Activated naive CD4-positive, alpha-beta T cell treated with anti-CD3 and anti-CD28 coated beads, Interleukin-2, amount 10 ng/mL, durations not matched to agents 7 days and 5 days (primary cell): ENCODE measurements around the gene TMEM209.
"Not testable (repeated sequence)": the region's sequence is repeated elsewhere in the genome, so short reads cannot be mapped to it uniquely, and the experiment has no call there.

ENCODE experiments used
- CTCF ChIA-PET: fragments of 350-600 bp; sonication (Branson Sonifier 250); formaldehyde crosslinking; loops from one replicate; lab custom pipeline; 2021; ENCODE audit warnings: antibody characterized with exemption; lab: Charles Lee
- DNase-seq: peaks from one replicate; pipeline ENCODE4 v3.0.0-alpha.2; 2020
- H3K27ac Mint-ChIP-seq: one replicate; pipeline ENCODE4 v1.8.0; 2021; ENCODE audit warnings: mild to moderate bottlenecking, moderate library complexity, mixed read lengths
- H3K27me3 Mint-ChIP-seq: one replicate; pipeline ENCODE4 v1.8.0; 2021; ENCODE audit warnings: mild to moderate bottlenecking, mixed read lengths
- H3K36me3 Mint-ChIP-seq: one replicate; pipeline ENCODE4 v1.8.0; 2021; ENCODE audit warnings: mixed read lengths
- H3K4me1 Mint-ChIP-seq: one replicate; pipeline ENCODE4 v1.8.0; 2021; ENCODE audit warnings: mixed read lengths
- H3K4me3 Mint-ChIP-seq: one replicate; pipeline ENCODE4 v1.8.0; 2021; ENCODE audit warnings: mild to moderate bottlenecking, moderate library complexity, mixed read lengths
- H3K9me3 Mint-ChIP-seq: one replicate; pipeline ENCODE4 v1.8.0; 2021; ENCODE audit warnings: mixed read lengths

Gene TMEM209

DNA sequence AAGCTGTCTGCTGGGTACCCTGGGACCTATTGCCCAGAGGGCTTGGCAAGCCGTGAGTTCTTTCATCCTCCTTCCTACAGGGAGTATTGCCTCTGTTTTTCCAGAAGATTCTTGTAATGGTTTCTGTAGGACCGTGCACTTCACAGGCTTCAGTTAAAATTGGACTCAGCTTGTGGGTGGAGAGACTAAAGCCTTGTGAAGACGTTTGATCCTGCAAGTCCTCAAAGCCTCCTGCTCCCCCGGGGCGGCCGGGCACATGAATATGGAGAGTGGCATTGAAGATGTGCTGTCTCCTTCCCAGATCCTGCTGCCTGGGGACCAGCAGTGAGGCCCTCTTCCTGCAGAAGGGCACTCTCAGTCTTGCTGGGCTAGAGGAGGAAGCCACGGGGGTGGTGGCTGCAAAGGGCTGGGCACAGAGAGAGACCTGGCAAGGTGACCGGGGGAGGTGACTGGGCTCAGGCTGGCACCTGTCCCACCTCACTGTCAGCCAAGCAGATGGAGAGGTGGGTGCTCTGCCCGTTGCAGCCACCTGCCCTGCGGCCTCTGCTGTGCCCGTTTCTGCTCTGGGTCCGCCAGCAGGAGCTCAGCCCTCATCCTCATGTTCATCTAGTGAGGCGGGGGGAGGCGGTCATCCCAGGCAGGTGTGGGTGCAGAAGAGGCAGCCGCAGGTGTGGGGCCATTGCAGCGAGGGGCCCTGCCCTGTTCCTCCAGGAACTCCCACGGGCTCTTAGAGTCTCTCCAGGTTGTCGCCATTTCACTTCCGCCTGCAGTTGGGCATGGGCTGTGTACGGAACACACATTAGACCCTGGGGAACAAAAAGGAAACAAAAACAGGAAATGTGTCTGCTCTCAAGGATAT lies 55.7 kb downstream of the TMEM209 start:
- CTCF ChIA-PET = interaction anchor here (0.7 kb wide), 1 partner anchor 608 kb away, joined by 3 read pairs; no protein-coding TSS in a partner anchor

DNA sequence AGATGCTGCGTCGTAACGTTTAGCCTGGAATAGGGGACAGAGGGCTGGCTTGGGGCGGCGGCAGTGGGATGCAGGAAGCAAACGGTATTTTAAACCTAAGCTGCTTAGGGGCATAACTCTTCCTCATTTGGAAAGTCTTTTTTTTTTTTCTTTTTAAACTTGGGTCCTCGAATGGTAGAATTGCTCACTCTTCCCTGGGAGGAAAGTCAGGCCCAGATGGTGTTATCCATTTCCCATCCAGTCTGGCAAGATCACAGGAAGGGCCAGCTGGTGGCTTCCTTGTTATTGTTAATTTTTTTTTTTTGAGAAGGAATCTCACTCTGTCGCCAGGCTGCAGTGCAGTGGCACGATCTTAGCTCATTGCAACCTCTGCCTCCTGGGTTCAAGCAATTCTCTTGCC lies 56.6 kb downstream of the TMEM209 start:
- no peak for DNase-seq
- H3K36me3 Mint-ChIP-seq = no peaks in the 10 kb centered on the region
- no peak overlapping the region for H3K4me3 Mint-ChIP-seq
- CTCF ChIA-PET = interaction anchor here (0.7 kb wide), 1 partner anchor 609 kb away, joined by 3 read pairs; no protein-coding TSS in a partner anchor
- H3K27me3 Mint-ChIP-seq = peaks cover 45% of the 10 kb centered on the region
- H3K27ac Mint-ChIP-seq = no peak overlapping the region
- H3K9me3 Mint-ChIP-seq = peaks cover 3% of the 10 kb centered on the region
- no peaks in the 10 kb centered on the region for H3K4me1 Mint-ChIP-seq

More for the DNA sequence above, 55.7 kb downstream of the TMEM209 start:
- Mint-ChIP-seq H3K4me3 (no peak overlapping the region), H3K4me1 (no peaks in the 10 kb centered on the region), H3K9me3 (peaks cover 3% of the 10 kb centered on the region), H3K27me3 (peaks cover 37% of the 10 kb centered on the region), H3K27ac (peak overlapping the region; percentile 7), H3K36me3 (no peaks in the 10 kb centered on the region)
- DNase-seq = no peak

DNA sequence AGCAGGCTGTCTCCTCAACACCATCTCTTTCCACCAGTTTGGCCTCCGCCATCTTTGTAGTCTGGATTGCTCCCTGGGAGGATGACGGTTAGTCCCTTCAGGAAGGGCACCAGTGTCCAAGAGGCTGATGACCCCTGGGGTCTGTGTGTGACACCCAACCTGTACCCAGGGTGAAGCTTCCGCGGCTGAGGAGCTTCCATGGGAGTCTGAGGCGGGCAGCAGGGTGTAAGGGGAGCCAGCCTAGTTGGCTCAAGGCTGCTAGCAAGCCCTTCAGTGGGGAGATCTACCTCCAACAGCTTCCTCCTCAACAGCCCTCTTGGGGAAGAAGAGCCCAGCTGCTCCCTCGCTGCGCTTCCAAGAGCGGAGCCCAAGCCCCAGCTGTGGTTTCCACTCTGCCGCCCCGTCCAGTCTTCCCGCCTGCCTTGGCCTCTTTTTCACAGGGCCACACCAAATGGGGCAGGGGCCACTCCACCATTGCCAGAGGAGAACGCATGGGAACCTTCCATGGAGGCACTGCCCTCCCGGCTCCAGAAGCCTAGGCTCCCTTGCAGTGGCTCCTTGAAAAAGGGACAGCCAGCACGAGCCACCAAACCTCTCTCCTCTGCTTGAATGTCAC lies 57.4 kb downstream of the TMEM209 start:
- no peak overlapping the region for H3K4me3 Mint-ChIP-seq
- peaks cover 51% of the 10 kb centered on the region for H3K27me3 Mint-ChIP-seq
- no peak for DNase-seq
- no peak overlapping the region for H3K27ac Mint-ChIP-seq
- no peaks in the 10 kb centered on the region for H3K36me3 Mint-ChIP-seq
- CTCF ChIA-PET = no interaction called here
- peaks cover 3% of the 10 kb centered on the region for H3K9me3 Mint-ChIP-seq
- no peaks in the 10 kb centered on the region for H3K4me1 Mint-ChIP-seq

DNA sequence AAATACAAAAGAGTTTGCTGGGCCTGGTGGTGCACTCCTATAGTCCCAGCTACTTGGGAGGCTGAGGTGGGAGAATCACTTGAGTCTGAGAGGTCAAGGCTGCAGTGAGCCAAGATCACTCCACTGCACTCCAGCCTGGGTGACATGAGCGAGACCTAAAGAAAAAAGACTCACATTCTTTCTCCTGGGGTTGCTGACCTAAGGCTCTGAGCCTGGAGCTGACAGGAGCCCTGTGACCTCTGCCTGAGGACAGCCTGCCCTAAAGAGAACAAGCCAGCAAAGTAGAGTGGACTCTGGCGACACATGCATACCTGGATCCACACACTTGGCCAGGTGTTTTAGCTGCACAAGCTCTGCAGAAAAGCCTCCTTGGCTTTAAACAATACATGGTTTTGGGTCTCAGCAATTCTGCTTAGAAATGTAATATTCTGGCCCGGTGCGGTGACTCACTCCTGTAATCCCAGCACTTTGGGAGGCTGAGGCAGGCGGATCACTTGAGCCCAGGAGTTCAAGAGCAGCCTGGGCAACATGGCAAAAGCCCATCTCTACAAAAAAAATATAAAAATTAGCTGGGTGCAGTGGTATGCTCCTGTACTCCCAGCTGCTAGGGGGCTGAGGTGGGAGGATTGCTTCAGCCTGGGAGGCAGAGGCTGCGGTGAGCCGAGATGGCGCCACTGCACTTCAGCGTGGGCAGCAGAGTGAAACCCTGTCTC lies 58.4 kb downstream of the TMEM209 start:
- peaks cover 3% of the 10 kb centered on the region for H3K9me3 Mint-ChIP-seq
- CTCF ChIA-PET = no interaction called here
- no peaks in the 10 kb centered on the region for H3K4me1 Mint-ChIP-seq
- no peak overlapping the region for H3K27ac Mint-ChIP-seq
- H3K4me3 Mint-ChIP-seq = no peak overlapping the region
- DNase-seq = no peak
- H3K36me3 Mint-ChIP-seq = no peaks in the 10 kb centered on the region
- H3K27me3 Mint-ChIP-seq = peaks cover 61% of the 10 kb centered on the region

DNA sequence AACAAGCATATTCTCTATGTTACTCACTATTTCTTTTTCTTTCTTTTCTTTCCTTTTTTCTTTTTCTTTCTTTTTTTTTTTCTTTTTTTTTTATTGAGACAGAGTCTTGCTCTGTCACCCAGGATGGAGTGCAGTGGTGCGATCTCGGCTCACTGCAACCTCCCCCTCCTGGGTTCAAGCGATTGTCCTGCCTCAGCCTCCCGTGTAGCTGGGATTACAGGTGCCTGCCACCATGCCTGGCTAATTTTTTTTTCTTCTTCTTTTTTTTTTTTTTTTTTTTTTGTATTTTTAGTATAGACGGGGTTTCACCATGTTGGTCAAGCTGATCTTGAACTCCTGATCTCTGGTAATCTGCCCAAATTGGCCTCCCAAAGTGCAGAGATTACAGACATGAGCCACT lies 59.1 kb downstream of the TMEM209 start:
- H3K9me3 Mint-ChIP-seq, H3K36me3 Mint-ChIP-seq, DNase-seq, CTCF ChIA-PET, H3K4me3 Mint-ChIP-seq, H3K4me1 Mint-ChIP-seq, H3K27ac Mint-ChIP-seq: not testable (repeated sequence)
- peaks cover 67% of the 10 kb centered on the region for H3K27me3 Mint-ChIP-seq

DNA sequence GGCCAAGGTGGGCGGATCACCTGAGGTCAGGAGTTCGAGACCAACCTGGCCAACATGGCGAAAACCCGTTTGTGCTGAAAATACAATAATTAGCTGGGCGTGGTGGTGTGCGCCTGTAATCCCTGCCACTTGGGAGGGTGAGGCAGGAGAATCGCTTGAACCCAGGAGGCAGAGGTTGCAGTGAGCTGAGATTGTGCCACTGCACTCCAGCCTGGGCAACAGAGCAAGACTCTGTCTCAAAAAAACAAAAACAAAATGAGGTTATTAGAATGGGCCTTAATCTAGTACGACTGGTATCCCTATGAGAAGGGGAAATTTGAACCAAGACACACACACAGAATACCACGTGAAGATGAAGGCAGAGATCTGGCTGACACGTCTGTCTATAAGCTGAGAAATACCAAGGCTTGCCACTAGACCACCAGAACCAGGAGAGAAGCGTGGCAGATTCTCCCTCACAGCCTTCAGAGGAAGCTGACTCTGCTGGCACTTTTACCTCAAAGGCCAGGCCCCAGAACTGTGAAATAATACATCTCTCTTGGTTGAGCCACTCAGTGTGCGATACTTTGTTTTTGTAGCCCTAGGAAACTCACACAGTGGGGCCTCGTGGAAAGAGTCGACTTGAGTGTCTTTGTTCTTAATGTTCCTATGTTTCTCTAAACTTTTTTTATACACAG lies 59.6 kb downstream of the TMEM209 start:
- Mint-ChIP-seq H3K9me3 (peaks cover 2% of the 10 kb centered on the region), H3K27ac (peak overlapping the region; percentile 38), H3K4me3 (no peak overlapping the region), H3K27me3 (peaks cover 70% of the 10 kb centered on the region), H3K4me1 (peaks cover 6% of the 10 kb centered on the region), H3K36me3 (no peaks in the 10 kb centered on the region)
- DNase-seq = no peak
- CTCF ChIA-PET = no interaction called here

DNA sequence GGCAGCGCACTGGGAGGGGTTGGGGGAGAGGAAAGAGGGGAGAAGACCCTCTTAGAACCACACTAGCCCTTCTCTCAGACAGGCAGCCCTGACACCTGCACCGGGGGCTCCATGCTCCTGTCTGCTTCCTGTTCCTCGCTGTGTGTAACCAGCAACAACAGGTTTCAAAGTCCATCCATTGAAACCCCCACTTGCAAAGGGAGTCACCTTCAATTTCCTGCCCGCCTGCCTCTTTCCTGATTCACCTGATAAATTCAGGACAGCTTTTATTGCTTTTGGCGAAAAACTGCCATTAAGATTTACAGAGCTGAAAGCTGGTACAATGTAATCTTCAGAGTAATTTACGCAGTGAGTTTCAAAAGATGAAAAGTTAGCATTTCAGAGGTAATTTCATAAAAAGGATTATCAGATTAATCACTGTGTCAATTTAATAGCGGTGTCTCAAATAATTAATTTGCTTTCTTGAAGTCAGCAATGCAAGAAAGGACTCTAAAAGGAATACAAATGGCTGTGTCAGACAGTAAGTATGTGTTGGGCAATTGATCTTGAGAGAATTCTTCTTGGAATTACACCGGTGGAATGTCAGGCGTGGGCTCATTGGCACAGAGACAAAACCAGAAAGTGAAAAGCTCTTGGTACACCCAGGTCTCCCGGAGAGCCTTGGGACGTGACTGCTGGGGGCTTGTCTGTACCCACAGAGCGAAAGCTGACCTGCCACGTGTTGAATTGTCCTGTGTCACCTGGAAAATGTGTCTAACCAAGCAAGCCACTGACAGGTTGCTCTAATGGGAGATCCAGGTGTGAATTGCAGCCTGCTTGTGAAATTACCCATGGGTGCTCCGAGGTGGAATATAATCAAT lies 60.7 kb downstream of the TMEM209 start:
- no peak for DNase-seq
- H3K9me3 Mint-ChIP-seq = no peaks in the 10 kb centered on the region
- CTCF ChIA-PET = no interaction called here
- H3K4me3 Mint-ChIP-seq = no peak overlapping the region
- no peaks in the 10 kb centered on the region for H3K36me3 Mint-ChIP-seq
- peaks cover 62% of the 10 kb centered on the region for H3K27me3 Mint-ChIP-seq
- peaks cover 8% of the 10 kb centered on the region for H3K4me1 Mint-ChIP-seq
- no peak overlapping the region for H3K27ac Mint-ChIP-seq

DNA sequence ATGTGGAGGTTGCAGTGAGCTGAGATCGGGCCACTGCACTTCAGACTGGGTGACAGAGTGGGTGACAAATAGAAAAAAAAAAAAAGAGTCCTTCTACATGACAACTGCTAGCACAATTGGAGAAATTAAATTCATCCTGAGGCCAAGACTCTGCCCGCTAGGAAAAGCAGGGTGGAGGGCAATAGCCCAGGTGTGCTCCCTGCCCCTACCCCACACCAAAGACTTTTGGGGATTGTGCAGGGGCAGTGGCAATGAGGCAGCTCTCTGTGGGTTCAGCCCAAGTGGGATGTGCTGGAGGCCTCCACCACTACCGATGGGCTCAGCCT lies 61.3 kb downstream of the TMEM209 start:
- no peak for DNase-seq
- Mint-ChIP-seq H3K4me1 (peaks cover 8% of the 10 kb centered on the region), H3K27ac (no peak overlapping the region), H3K36me3 (peaks cover 5% of the 10 kb centered on the region), H3K4me3 (no peak overlapping the region), H3K9me3 (no peaks in the 10 kb centered on the region), H3K27me3 (peaks cover 56% of the 10 kb centered on the region)
- CTCF ChIA-PET = no interaction called here

DNA sequence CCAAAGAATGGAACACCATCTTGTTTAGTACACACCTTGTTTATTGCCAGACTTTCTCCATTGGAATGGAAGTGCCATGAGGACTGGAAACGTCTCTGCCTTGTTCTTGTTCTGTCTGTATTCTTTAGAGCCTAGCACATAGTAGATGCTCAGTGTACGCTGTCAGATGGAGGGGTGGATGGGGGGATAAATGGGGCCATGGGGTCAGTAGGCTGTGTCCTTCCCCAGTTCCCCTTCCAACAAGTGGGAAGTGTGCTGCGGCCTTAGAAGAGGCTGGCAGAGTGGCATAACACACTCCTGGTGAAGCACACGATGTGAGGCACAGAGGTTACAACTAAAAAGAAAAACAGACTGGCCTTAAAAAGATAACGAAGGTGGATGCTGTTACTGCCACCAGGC lies 61.9 kb downstream of the TMEM209 start:
- Mint-ChIP-seq H3K36me3 (peaks cover 6% of the 10 kb centered on the region), H3K27me3 (peaks cover 51% of the 10 kb centered on the region), H3K4me1 (peaks cover 8% of the 10 kb centered on the region), H3K27ac (no peak overlapping the region), H3K9me3 (no peaks in the 10 kb centered on the region), H3K4me3 (no peak overlapping the region)
- DNase-seq = no peak
- CTCF ChIA-PET = no interaction called here

DNA sequence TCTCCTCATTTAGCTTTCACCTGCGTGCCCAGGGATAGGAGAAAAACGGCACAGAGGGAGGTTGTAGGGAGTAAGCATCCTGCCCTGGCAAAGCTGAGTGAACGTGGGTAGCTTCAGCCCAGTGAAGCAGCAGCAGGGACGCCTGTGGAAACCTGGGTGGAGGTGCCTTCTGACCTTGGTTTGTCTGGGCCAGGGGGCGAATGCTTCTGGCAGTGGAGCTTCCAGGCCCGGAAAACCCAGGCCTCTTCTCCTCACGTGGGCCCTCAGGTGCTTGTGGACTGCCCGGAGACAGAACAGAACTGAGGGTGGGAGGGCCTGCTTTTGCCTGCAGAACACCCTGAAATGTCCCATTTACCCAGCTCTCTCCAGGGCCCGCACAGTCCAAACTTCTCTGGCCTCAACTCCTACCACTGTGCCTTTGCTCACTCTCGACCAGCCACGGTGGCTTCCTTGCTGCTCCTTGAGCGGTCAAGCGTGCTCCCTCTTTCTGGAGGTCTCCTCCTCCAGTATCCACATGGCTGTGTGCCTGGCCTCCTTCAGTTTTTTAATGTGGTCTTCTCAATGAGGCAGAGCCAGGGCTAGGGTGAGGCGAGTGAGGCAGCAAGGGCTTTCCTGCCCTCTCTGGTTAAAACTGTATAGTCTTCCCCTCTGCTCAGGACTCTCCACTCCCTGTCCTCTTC lies 62.4 kb downstream of the TMEM209 start:
- no peak for DNase-seq
- peaks cover 8% of the 10 kb centered on the region for H3K4me1 Mint-ChIP-seq
- CTCF ChIA-PET = no interaction called here
- peak overlapping the region; percentile 68 for H3K27ac Mint-ChIP-seq
- H3K9me3 Mint-ChIP-seq = no peaks in the 10 kb centered on the region
- peaks cover 9% of the 10 kb centered on the region for H3K36me3 Mint-ChIP-seq
- H3K27me3 Mint-ChIP-seq = peaks cover 46% of the 10 kb centered on the region
- H3K4me3 Mint-ChIP-seq = no peak overlapping the region

DNA sequence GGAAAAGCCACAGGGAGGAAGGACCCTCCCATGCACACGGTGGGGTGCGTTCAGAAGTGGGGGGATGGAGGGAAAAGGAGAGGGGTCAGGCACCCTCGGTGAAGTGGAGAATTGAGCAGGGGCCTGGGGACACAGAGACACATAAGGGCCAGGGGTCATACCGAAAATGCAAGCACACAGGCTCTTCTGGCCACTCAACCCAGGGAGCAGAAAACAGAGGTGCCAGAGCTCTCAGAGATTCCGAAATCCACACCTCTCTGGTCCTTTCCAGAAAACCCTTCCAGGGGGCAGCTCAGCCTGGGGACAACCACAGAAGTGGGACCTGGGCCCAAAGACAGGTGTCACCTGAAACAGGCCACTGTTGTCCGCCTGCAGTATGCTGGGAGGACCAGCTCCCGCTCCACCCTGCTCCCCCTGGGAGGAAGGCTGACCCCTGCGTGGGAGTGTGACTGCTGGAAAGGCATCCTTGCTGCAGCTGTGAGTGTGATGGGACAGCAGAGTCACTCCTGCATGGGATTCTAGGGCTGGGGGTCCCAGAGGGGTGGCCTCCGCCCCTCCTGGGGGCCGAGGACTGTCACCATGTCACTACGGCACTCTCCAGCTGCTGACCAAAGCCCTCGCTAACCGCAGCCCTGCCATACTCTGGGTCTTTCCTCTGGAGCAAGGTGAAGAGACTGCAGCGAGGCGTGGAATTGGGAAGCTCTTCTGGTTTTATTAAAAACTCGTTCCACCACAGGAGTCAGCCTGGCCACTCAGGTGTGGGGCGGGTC lies 63.1 kb downstream of the TMEM209 start:
- no peaks in the 10 kb centered on the region for H3K9me3 Mint-ChIP-seq
- peak overlapping the region; percentile 68 for H3K27ac Mint-ChIP-seq
- peaks cover 12% of the 10 kb centered on the region for H3K36me3 Mint-ChIP-seq
- H3K4me3 Mint-ChIP-seq = peak overlapping the region; percentile 57
- no peak for DNase-seq
- peaks cover 40% of the 10 kb centered on the region for H3K27me3 Mint-ChIP-seq
- peaks cover 8% of the 10 kb centered on the region for H3K4me1 Mint-ChIP-seq
- CTCF ChIA-PET = interaction anchor here (1.6 kb wide), 1 partner anchor 9 kb away, joined by 3 read pairs; no protein-coding TSS in a partner anchor

DNA sequence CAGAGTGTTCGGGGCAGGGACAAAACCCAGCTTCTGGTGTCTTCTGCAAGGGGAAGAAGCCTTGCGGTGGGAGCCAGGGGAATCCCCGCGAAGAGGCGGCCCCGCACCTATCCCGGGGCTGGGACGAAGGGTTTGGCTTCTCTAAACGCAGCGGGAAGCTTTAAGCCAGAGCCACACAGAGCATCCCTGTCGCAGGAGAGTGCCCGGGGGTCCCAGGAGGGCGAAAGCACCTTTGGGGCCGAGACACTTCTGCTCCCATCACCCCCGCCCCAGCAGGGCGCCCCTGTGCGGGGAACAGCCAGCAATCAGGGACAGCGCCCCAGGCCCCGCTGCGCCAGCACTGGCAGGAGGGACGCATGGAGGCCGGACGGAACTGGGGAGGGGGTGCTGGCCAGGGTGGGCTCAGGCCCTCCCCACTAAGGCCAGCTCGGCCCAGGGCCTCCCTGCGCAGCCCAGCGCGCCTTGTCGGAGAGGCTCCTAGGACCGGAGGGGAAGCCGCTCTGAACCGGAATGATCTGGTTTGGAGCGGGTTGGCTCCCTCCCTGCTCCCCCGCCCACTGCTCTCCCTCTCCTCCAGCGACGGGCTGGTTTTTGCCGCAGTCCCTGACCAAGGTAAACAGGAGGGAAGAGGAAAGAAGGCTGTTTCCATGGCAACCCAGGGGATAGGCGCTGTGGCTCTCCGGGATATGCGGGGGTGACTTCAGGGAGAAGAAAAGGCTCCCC lies 63.9 kb downstream of the TMEM209 start:
- peak; percentile 68 for DNase-seq
- Mint-ChIP-seq H3K4me1 (peaks cover 14% of the 10 kb centered on the region), H3K36me3 (peaks cover 14% of the 10 kb centered on the region), H3K27me3 (peaks cover 34% of the 10 kb centered on the region), H3K9me3 (no peaks in the 10 kb centered on the region), H3K27ac (no peak overlapping the region), H3K4me3 (peak overlapping the region; percentile 57)
- CTCF ChIA-PET = interaction anchor here (1.6 kb wide), 1 partner anchor 9 kb away, joined by 3 read pairs; no protein-coding TSS in a partner anchor
